CD8-positive, alpha-beta memory T cell (primary cell): ENCODE data around the gene ETFB. TPM values are rescaled to one million over a fixed set of nuclear protein-coding genes. Genes with fewer than 3 reads are reported as not detected.
A peak's percentile ranks its signal among the peaks of the same experiment; 100 is the strongest.
"Not testable (repeated sequence)": the region's sequence is repeated elsewhere in the genome, so short reads cannot be mapped to it uniquely, and the experiment has no call there.

Experiments used
- CTCF ChIA-PET: fragments of 350-600 bp; sonication (Branson Sonifier 250); formaldehyde crosslinking; loops from one replicate; lab custom pipeline; 2021; ENCODE audit warnings: antibody characterized with exemption; lab: Charles Lee
- POLR2A ChIA-PET: fragments of 350-600 bp; sonication (Branson Sonifier 250); formaldehyde crosslinking; loops from one replicate; lab custom pipeline; 2021; ENCODE audit warnings: antibody characterized with exemption; lab: Charles Lee
- DNase-seq, 5 donors: peaks; one replicate each; pipeline versions ENCODE4 v3.0.0 to v3.0.0-alpha.2; 2020 to 2022; ENCODE audit warnings: mixed read lengths in 1 of 5
- H3K27ac ChIP-seq: one replicate; pipeline ENCODE4 v1.7.0; 2013; ENCODE audit warnings: low read depth, mild to moderate bottlenecking, low read length, moderate library complexity
- H3K27me3 ChIP-seq: 2 replicates; pipeline ENCODE4 v1.7.0; 2013; ENCODE audit warnings: low read length, mild to moderate bottlenecking; ENCODE audit not compliant: insufficient read depth, poor library complexity, severe bottlenecking
- H3K36me3 ChIP-seq: 2 replicates; pipeline ENCODE4 v1.7.0; 2013; ENCODE audit warnings: mild to moderate bottlenecking, low read length, moderate library complexity; ENCODE audit not compliant: insufficient read depth
- H3K4me1 ChIP-seq: 2 replicates; pipeline ENCODE4 v1.7.0; 2013; ENCODE audit warnings: mild to moderate bottlenecking, low read length, moderate library complexity; ENCODE audit not compliant: insufficient read depth
- H3K4me3 ChIP-seq: 2 replicates; pipeline ENCODE4 v1.7.0; 2013; ENCODE audit warnings: mild to moderate bottlenecking, low read length
- H3K9me3 ChIP-seq: 2 replicates; pipeline ENCODE4 v1.7.0; 2013; ENCODE audit warnings: mild to moderate bottlenecking, low read length
- H3K27ac Mint-ChIP-seq, 8 donors: one replicate each; pipeline ENCODE4 v1.8.0; 2020 to 2021; ENCODE audit warnings: mixed read lengths in 8 of 8, mild to moderate bottlenecking in 6 of 8, inconsistent platforms in 3 of 8, moderate library complexity in 3 of 8
- H3K27me3 Mint-ChIP-seq, 2 donors: one replicate each; pipeline ENCODE4 v1.8.0; 2020 to 2021; ENCODE audit warnings: mixed read lengths in 2 of 2, mild to moderate bottlenecking in 1 of 2, moderate library complexity in 1 of 2
- H3K36me3 Mint-ChIP-seq, 3 donors: one replicate each; pipeline ENCODE4 v1.8.0; 2020 to 2021; ENCODE audit warnings: mixed read lengths in 3 of 3, inconsistent platforms in 1 of 3, mild to moderate bottlenecking in 1 of 3
- H3K4me1 Mint-ChIP-seq, 3 donors: one replicate each; pipeline ENCODE4 v1.8.0; 2020 to 2021; ENCODE audit warnings: mixed read lengths in 3 of 3, inconsistent platforms in 1 of 3, mild to moderate bottlenecking in 1 of 3
- H3K4me3 Mint-ChIP-seq, 7 donors: one replicate each; pipeline ENCODE4 v1.8.0; 2020 to 2021; ENCODE audit warnings: mixed read lengths in 7 of 7, mild to moderate bottlenecking in 6 of 7, moderate library complexity in 4 of 7, inconsistent platforms in 2 of 7
- H3K9me3 Mint-ChIP-seq, 5 donors: one replicate each; pipeline ENCODE4 v1.8.0; 2020 to 2022; ENCODE audit warnings: mixed read lengths in 5 of 5, mild to moderate bottlenecking in 3 of 5, moderate library complexity in 2 of 5, inconsistent platforms in 1 of 5
- polyA plus RNA-seq: library from polyadenylated mRNA; unstranded; fragments of 300-500 nt; fragmentation: Illumina TruSeq; gene quantifications from one replicate; pipeline ENCODE4 v1.2.3, GENCODE V29; 2021
- total RNA-seq, 2 experiments: library from RNA; stranded (reverse); gene quantifications; one replicate each; pipeline ENCODE4 v1.2.3, GENCODE V29; 2021

Gene ETFB
- total and polyA plus RNA-seq, 3 experiments from 2014 or later: 80.0 to 124 (median 122) TPM

DNA sequence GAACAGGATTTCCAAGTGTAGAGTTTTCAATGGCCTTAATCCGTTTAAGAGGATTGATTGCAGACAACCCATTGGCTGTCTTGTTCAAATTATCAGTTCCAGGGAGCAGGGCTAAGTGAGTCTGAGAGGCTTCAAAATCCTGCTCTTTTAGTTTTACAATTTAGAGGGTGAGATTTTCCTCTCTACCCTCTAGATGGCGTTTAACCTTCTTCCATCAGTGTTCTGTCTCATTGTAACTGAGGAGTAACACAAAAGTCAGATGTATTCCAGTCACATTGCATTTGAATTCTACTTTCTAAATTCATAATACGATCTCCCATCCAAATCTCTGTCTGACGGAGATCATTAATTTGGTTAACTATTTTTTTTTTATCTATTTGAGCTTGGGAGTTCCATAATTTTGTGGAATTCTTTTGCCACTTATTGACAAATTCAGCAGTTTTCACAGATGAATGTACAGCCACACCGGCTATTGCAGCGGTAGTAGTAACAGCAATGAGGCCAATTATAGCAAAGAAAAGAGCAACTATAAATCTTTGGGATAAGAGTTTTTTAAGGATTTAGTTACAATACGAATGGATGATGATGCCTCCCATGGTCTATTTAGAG, 32.0 kb upstream of the ETFB start:
- H3K4me1 ChIP-seq: peaks cover 17% of the 10 kb centered on the region
- H3K4me1 Mint-ChIP-seq: peaks cover 28 to 34% (median 33%) of the 10 kb centered on the region in 3 donors
- peaks cover 0 to 2% of the 10 kb centered on the region in 2 donors for H3K27me3 Mint-ChIP-seq
- peaks cover 5% of the 10 kb centered on the region for H3K9me3 ChIP-seq
- ChIA-PET CTCF (interaction anchor here (0.6 to 2.0 kb wide), 9 partner anchors 12 to 1713 kb away, joined by 3 to 7 read pairs (median 3); partner anchors contain the start of gene VSIG10L), POLR2A (no interaction called here)
- peaks cover 0 to 13% (median 3%) of the 10 kb centered on the region in 3 donors for H3K36me3 Mint-ChIP-seq
- H3K4me3 Mint-ChIP-seq: no peak overlapping the region
- no peak overlapping the region for H3K27ac ChIP-seq
- no peaks in the 10 kb centered on the region for H3K36me3 ChIP-seq
- peak in 1 of 5 donors; percentile 28 for DNase-seq
- peaks cover 5 to 13% (median 9%) of the 10 kb centered on the region in 5 donors for H3K9me3 Mint-ChIP-seq
- no peak overlapping the region for H3K4me3 ChIP-seq
- peak overlapping the region in 3 of 8 donors; percentile 21 to 83 (median 22) for H3K27ac Mint-ChIP-seq
- H3K27me3 ChIP-seq: no peaks in the 10 kb centered on the region

- POLR2A ChIA-PET: interaction anchor here (0.7 kb wide), 1 partner anchor 28 kb away, joined by 13 read pairs; no protein-coding TSS in a partner anchor
Measured at GRCh38 chr19:51397453-51397852, 31.3 kb upstream of the ETFB start.

DNA sequence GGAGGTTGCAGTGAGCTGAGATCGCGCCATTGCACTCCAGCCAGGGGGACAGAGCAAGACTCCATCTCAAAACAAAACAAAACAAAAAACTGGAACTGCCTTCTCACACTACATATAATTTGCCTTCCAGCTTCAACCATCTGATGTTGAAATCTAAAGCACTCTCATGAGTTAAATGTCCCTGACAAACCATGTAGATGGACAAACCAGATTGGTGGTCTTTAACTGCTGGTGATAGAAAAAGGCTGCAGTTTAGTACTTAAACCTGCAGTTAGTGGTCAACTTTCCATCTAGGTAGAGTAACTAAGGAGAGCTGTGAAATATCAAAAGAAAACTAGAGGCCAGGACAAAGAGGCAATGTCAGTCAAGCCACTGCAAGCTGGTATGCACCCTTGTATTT, 30.0 kb upstream of the ETFB start:
- Histone ChIP-seq H3K36me3 (no peaks in the 10 kb centered on the region), H3K4me1 (peaks cover 17% of the 10 kb centered on the region), H3K4me3 (no peak overlapping the region), H3K27ac (no peak overlapping the region), H3K27me3 (no peaks in the 10 kb centered on the region), H3K9me3 (no peaks in the 10 kb centered on the region)
- peaks cover 37 to 42% (median 40%) of the 10 kb centered on the region in 3 donors for H3K4me1 Mint-ChIP-seq
- peaks cover 0 to 2% of the 10 kb centered on the region in 2 donors for H3K27me3 Mint-ChIP-seq
- H3K36me3 Mint-ChIP-seq: no peaks in the 10 kb centered on the region
- no peaks in the 10 kb centered on the region for H3K9me3 Mint-ChIP-seq
- no peak for DNase-seq
- H3K27ac Mint-ChIP-seq: peak overlapping the region in 7 of 8 donors; percentile 12 to 97 (median 87)
- CTCF ChIA-PET: interaction anchor here (0.7 to 3.3 kb wide), 6 partner anchors 21 to 55 kb away, joined by 3 to 10 read pairs (median 6); partner anchors contain the start of genes CLDND2, NKG7 and VSIG10L
- POLR2A ChIA-PET: interaction anchor here (1.6 to 3.2 kb wide), 3 partner anchors 24 to 28 kb away, joined by 8 to 18 read pairs (median 17); partner anchors contain the start of genes CLDND2 and NKG7
- H3K4me3 Mint-ChIP-seq: peak overlapping the region in 1 of 7 donors; percentile 22

More at GRCh38 chr19:51397453-51397852, 31.3 kb upstream of the ETFB start:
- not testable (repeated sequence) for H3K9me3 Mint-ChIP-seq, H3K27me3 ChIP-seq, H3K4me3 Mint-ChIP-seq, H3K36me3 ChIP-seq, H3K27ac ChIP-seq, DNase-seq, H3K4me3 ChIP-seq, H3K27me3 Mint-ChIP-seq, H3K36me3 Mint-ChIP-seq, H3K9me3 ChIP-seq
- Mint-ChIP-seq H3K4me1 (peaks cover 32 to 37% (median 36%) of the 10 kb centered on the region in 3 donors), H3K27ac (peak overlapping the region in 3 of 8 donors; percentile 70 to 78 (median 74))
- CTCF ChIA-PET: interaction anchor here (0.6 to 2.0 kb wide), 7 partner anchors 28 to 347 kb away, joined by 3 to 7 read pairs (median 3); no protein-coding TSS in a partner anchor
- peaks cover 17% of the 10 kb centered on the region for H3K4me1 ChIP-seq

DNA sequence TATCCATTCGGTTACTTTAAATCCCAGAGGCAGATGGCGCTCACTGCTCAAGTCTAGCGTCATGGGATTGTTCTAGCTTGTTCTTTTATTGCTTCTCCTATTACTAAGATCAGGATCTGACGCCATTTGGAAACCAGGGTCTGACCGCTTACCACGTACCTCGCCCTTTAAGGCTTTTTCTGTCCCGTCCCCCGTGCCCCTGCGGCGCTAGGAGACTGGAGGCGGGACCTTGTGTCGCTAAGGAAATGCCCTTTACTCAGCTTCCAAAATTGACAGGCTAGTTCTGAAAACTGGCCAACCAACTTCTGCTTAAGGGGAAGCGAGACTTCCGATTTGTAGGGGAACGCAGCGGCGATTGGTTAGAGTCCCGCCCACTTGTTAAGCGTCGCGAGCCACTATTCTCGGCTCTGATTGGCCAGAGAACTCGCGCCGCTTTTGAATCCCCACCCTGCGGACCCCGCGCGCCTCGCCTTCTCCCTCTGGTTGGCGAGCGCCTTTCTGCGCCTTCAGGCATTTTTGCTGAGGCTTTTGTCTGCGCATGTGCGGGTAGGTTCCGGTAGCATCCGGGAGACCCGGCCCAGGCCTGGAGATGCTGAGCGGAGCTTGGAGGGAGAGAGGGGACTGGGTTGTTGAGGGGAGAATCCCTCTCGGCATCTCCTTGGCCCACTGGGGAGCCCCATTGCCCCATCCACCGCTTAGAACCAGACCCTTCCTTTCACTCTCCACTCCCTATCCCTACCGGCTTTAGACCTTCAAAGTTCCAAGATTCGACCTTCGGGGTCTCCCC, 28.1 kb upstream of the ETFB start:
- Histone ChIP-seq H3K4me1 (peaks cover 17% of the 10 kb centered on the region), H3K4me3 (peak overlapping the region; percentile 70), H3K27me3 (no peaks in the 10 kb centered on the region), H3K27ac (peak overlapping the region; percentile 78), H3K9me3 (no peaks in the 10 kb centered on the region), H3K36me3 (no peaks in the 10 kb centered on the region)
- Mint-ChIP-seq H3K4me1 (peaks cover 45 to 53% (median 48%) of the 10 kb centered on the region in 3 donors), H3K36me3 (no peaks in the 10 kb centered on the region), H3K27me3 (peaks cover 0 to 2% of the 10 kb centered on the region in 2 donors), H3K27ac (peak overlapping the region; percentile 86 to 98 (median 94)), H3K4me3 (peak overlapping the region; percentile 80 to 90 (median 85)), H3K9me3 (no peaks in the 10 kb centered on the region)
- peak; percentile 85 to 91 (median 85) for DNase-seq
- POLR2A ChIA-PET: interaction anchor here (0.7 to 3.2 kb wide), 4 partner anchors 13 to 26 kb away, joined by 3 to 18 read pairs (median 10); partner anchors contain the start of genes CLDND2 and NKG7
- CTCF ChIA-PET: interaction anchor here (0.9 to 3.3 kb wide), 5 partner anchors 9 to 53 kb away, joined by 3 to 10 read pairs (median 4); partner anchors contain the start of genes NKG7 and VSIG10L

DNA sequence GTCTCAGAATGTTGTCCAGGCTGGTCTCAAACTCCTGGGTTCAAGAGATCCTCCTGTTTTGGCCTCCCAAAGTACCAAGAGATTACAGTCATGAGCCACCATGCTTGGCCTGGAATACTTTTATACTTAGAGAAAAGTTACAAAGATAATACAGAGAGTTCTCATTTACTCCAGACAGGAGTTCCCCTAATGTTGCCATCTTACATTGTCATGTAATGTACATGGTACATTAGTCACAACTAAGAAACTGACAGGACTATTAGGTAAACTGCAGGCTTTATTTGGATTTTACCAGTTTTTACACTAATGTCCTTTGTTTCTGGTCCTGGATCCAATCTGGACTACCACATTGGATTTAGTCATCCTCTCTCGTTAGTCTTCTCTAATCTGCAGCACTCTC, 26.5 kb upstream of the ETFB start:
- peaks cover 49 to 54% (median 53%) of the 10 kb centered on the region in 3 donors for H3K4me1 Mint-ChIP-seq
- Histone ChIP-seq H3K4me3 (no peak overlapping the region), H3K36me3 (no peaks in the 10 kb centered on the region), H3K4me1 (peaks cover 18% of the 10 kb centered on the region), H3K9me3 (no peaks in the 10 kb centered on the region), H3K27me3 (no peaks in the 10 kb centered on the region), H3K27ac (no peak overlapping the region)
- POLR2A ChIA-PET: no interaction called here
- DNase-seq: no peak
- no peaks in the 10 kb centered on the region for H3K36me3 Mint-ChIP-seq
- peak overlapping the region in 5 of 7 donors; percentile 38 to 57 (median 40) for H3K4me3 Mint-ChIP-seq
- peaks cover 0 to 2% of the 10 kb centered on the region in 2 donors for H3K27me3 Mint-ChIP-seq
- H3K9me3 Mint-ChIP-seq: no peaks in the 10 kb centered on the region
- H3K27ac Mint-ChIP-seq: peak overlapping the region in 3 of 8 donors; percentile 63 to 79 (median 74)
- CTCF ChIA-PET: no interaction called here

- ChIA-PET POLR2A (no interaction called here), CTCF (no interaction called here)
- H3K9me3 Mint-ChIP-seq: no peaks in the 10 kb centered on the region
- peaks cover 29% of the 10 kb centered on the region for H3K4me1 ChIP-seq
- peak overlapping the region in 5 of 8 donors; percentile 10 to 79 (median 61) for H3K27ac Mint-ChIP-seq
- H3K4me3 Mint-ChIP-seq: peak overlapping the region in 5 of 7 donors; percentile 1 to 54 (median 27)
- H3K27ac ChIP-seq: peak overlapping the region; percentile 58
- peaks cover 0 to 2% of the 10 kb centered on the region in 2 donors for H3K27me3 Mint-ChIP-seq
- DNase-seq: no peak
- no peaks in the 10 kb centered on the region for H3K27me3 ChIP-seq
- no peaks in the 10 kb centered on the region for H3K36me3 Mint-ChIP-seq
- no peaks in the 10 kb centered on the region for H3K36me3 ChIP-seq
- H3K4me3 ChIP-seq: no peak overlapping the region
- peaks cover 53 to 62% (median 59%) of the 10 kb centered on the region in 3 donors for H3K4me1 Mint-ChIP-seq
- no peaks in the 10 kb centered on the region for H3K9me3 ChIP-seq
Measured at GRCh38 chr19:51391073-51391611, 25.0 kb upstream of the ETFB start.

GRCh38 chr19:51389143-51389542, 23.0 kb upstream of the ETFB start:
- ChIA-PET POLR2A (no interaction called here), CTCF (no interaction called here)
- peaks cover 36 to 46% (median 42%) of the 10 kb centered on the region in 3 donors for H3K4me1 Mint-ChIP-seq
- Histone ChIP-seq H3K36me3 (no peaks in the 10 kb centered on the region), H3K4me3 (no peak overlapping the region), H3K27ac (no peak overlapping the region), H3K9me3 (no peaks in the 10 kb centered on the region), H3K27me3 (no peaks in the 10 kb centered on the region), H3K4me1 (peaks cover 16% of the 10 kb centered on the region)
- no peak for DNase-seq
- H3K27ac Mint-ChIP-seq: peak overlapping the region in 4 of 8 donors; percentile 33 to 78 (median 64)
- H3K36me3 Mint-ChIP-seq: no peaks in the 10 kb centered on the region
- H3K9me3 Mint-ChIP-seq: no peaks in the 10 kb centered on the region
- H3K4me3 Mint-ChIP-seq: peak overlapping the region in 4 of 7 donors; percentile 23 to 81 (median 66)
- H3K27me3 Mint-ChIP-seq: no peaks in the 10 kb centered on the region
